Psoas muscle (tissue), 8 donors: ENCODE data around the gene TM9SF1. TPM values are rescaled to one million over a fixed set of nuclear protein-coding genes. Genes with fewer than 3 reads are reported as not detected.

ENCODE experiments used
- ATAC-seq, 4 donors: fragments of 200-7000 bp; cut with Tn5 transposase; one replicate each; pipeline ENCODE4 v1.9.1; 2020; ENCODE audit warnings: moderate library complexity in 3 of 4, mild to moderate bottlenecking in 2 of 4
- DNase-seq, 2 donors: peaks; one replicate each; pipeline ENCODE4 v3.0.0-alpha.2; 2020
- H3K27ac ChIP-seq: fragments of 200-600 bp; one replicate; pipeline ENCODE4 v1.8.0; 2022
- H3K27me3 ChIP-seq, 3 donors: fragments of 200-600 bp in 1 of 3; one replicate each; pipeline versions ENCODE4 v1.6.1 to v1.8.0; 2013 to 2022; ENCODE audit warnings: low read length in 2 of 3, mild to moderate bottlenecking in 2 of 3, moderate library complexity in 1 of 3; ENCODE audit not compliant: insufficient read depth in 3 of 3
- H3K36me3 ChIP-seq, 2 donors: fragments of 200-600 bp in 1 of 2; one replicate each; pipeline versions ENCODE4 v1.6.1 to v1.8.0; 2013 to 2022; ENCODE audit warnings: low read depth in 1 of 2, mild to moderate bottlenecking in 1 of 2, moderate library complexity in 1 of 2; ENCODE audit not compliant: insufficient read depth in 1 of 2
- H3K4me1 ChIP-seq: fragments of 200-600 bp; one replicate; pipeline ENCODE4 v1.8.0; 2022
- H3K4me3 ChIP-seq: fragments of 200-600 bp; one replicate; pipeline ENCODE4 v1.8.0; 2022; ENCODE audit warnings: mild to moderate bottlenecking
- H3K9me3 ChIP-seq: fragments of 200-600 bp; one replicate; pipeline ENCODE4 v1.8.0; 2022
- WGBS, 3 donors: extraction: QIAGEN DNeasy Blood & Tissue Kit; methylation state at CpG; one replicate each; pipeline versions ENCODE4 v1.1.6 to v1.1.7; 2013; 5-methylcytosine and 5-hydroxymethylcytosine counted together
- intact Hi-C, 2 donors: fragments of 100-400 bp; cut with DNase I; formaldehyde crosslinking; loops; one replicate each; pipeline versions ENCODE4 v1.11.0 to v1.14.2; 2022
- polyA plus RNA-seq, 3 donors: library from polyadenylated mRNA; stranded (reverse); fragments of 200-250 nt; gene quantifications; one replicate each; pipeline ENCODE4 v1.2.3, GENCODE V29; 2013
- total RNA-seq, 4 donors: library from RNA; stranded (reverse); fragmentation: NEBNext Ultra II Directional in 2 of 4; extraction: Animal tissue kit (Norgen Biotek cat#: 25700) in 2 of 4; gene quantifications; one replicate each; pipeline versions ENCODE4 v1.2.1 to v1.2.4, GENCODE V29; 2021 to 2023
- TF ChIP-seq, protein P1 (sequence below): fragments of 200-600 bp; IDR thresholded peaks from one replicate; pipeline ENCODE4 v1.8.0; 2022; ENCODE audit warnings: antibody characterized with exemption
- donor health status: healthy with polysubstance abuse.
- donor health status: DM: no; HTN: no; CAD: no; lungs with moderate emphysema.
- donor health status: Bipolar disorder and iron deficiency.
- donor health status: healthy.
- donor health status: DM: yes; HTN: yes; CAD: no.
- donor health status: DM: no; HTN: no; CAD: no.
- donor health status: DM: no; HTN: no; CAD: no.
- donor health status: DM: yes; HTN: yes; CAD: no.

TM9SF1 gene
- total and polyA plus RNA-seq, 7 donors, result 21.0 to 43.4 (median 22.0) TPM

DNA sequence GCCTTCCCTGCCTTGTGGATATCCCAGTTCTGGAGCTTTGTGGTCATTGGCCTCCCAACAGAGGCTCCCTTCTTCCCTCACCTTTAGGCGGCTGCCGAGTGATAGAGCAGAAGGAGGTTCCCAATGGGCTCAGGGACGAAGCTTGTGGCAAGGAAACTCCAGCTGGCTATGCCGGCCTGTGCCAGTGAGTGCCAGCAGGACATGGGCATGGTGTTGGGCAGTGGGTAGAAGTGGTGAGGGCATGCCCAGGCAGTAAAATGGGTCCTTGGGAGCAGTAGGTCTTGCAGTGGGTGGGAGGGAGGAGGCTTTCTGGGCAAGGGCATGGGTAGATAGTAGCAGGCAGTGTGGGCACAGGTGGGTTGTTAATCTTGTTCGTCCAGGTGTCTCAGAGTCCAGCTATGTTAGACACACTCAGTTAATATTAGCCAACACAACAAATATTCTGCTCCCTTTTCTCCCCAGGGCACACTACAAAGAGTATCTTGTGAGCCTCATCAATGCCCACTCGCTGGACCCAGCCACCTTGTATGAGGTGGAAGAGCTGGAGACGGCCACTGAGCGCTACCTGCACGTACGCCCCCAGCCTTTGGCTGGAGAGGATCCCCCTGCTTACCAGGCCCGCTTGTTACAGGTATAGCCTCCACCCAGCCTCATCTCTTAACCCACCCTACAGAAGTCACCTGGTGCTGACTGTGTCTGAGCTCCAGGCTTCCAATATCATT lies 35.3 kb downstream of the TM9SF1 start:
- TF ChIP-seq, protein P1, sequence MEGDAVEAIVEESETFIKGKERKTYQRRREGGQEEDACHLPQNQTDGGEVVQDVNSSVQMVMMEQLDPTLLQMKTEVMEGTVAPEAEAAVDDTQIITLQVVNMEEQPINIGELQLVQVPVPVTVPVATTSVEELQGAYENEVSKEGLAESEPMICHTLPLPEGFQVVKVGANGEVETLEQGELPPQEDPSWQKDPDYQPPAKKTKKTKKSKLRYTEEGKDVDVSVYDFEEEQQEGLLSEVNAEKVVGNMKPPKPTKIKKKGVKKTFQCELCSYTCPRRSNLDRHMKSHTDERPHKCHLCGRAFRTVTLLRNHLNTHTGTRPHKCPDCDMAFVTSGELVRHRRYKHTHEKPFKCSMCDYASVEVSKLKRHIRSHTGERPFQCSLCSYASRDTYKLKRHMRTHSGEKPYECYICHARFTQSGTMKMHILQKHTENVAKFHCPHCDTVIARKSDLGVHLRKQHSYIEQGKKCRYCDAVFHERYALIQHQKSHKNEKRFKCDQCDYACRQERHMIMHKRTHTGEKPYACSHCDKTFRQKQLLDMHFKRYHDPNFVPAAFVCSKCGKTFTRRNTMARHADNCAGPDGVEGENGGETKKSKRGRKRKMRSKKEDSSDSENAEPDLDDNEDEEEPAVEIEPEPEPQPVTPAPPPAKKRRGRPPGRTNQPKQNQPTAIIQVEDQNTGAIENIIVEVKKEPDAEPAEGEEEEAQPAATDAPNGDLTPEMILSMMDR, result no peak
- H3K27ac ChIP-seq, result no peak overlapping the region
- 81 to 93% (median 81%) methylated on average over 11 of the region's 11 CpGs for WGBS, 3 donors
- intact Hi-C loops, result loop anchor here in 1 of 2 donors (2.0 kb wide), 2 partner anchors 51 to 101 kb away; no protein-coding TSS in a partner anchor
- H3K4me1 ChIP-seq, result peaks cover 19% of the 10 kb centered on the region
- peaks cover 6 to 75% of the 10 kb centered on the region in 2 donors for H3K36me3 ChIP-seq
- ATAC-seq (no peak), DNase-seq (peak in 1 of 2 donors; percentile 47)
- H3K9me3 ChIP-seq, result no peaks in the 10 kb centered on the region
- H3K4me3 ChIP-seq, result no peak overlapping the region
- H3K27me3 ChIP-seq, result no peaks in the 10 kb centered on the region

DNA sequence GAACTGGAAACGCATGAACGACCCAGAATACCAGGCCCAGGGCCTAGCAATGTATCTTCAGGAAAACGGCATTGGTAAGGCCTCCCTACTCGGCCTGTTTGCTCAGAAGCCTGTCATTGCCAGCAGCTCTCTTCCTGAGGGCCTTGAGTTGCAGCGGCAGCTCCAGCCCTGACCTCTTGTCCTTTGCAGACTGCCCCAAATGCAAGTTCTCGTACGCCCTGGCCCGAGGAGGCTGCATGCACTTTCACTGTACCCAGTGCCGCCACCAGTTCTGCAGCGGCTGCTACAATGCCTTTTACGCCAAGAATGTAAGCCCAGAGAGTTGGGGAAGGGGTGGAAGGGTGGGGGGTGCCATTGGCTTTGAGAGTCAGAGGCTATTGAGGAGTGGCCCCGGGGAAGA lies 37.9 kb downstream of the TM9SF1 start:
- peak in 1 of 2 donors; percentile 16 for DNase-seq
- Histone ChIP-seq H3K27ac (no peak overlapping the region), H3K27me3 (no peaks in the 10 kb centered on the region), H3K9me3 (no peaks in the 10 kb centered on the region), H3K4me1 (peaks cover 16% of the 10 kb centered on the region), H3K36me3 (peaks cover 3 to 75% of the 10 kb centered on the region in 2 donors), H3K4me3 (no peak overlapping the region)
- 90 to 93% (median 92%) methylated on average over 12 of the region's 12 CpGs for WGBS, 3 donors
- intact Hi-C loops, result no loop called here
- ATAC-seq, result no peak
- TF ChIP-seq, protein P1, result no peak

DNA sequence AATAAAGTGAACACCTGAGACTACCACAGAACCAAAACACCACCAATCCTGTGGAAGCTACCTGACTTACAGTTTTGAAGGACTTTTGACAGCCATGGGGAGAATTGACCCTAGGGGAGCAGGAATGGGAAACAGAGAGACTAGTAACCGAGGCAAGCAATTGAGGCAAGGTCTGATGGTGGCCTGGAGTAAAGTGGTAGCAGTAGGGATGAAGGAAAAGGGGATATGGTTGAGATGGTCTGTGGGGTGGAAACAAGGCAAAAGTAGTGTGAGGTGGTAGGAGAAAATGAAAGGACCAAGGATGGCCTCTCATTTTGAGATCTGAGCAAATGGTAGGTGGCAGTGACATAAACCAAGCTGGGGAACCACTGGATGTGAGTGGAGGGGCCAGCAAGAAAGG lies 38.4 kb downstream of the TM9SF1 start:
- ATAC-seq, result no peak
- peaks cover 3 to 80% of the 10 kb centered on the region in 2 donors for H3K36me3 ChIP-seq
- no peak overlapping the region for H3K27ac ChIP-seq
- intact Hi-C loops, result no loop called here
- no peak for DNase-seq
- 89 to 93% (median 91%) methylated on average over 1 of the region's 1 CpG for WGBS, 3 donors
- no peaks in the 10 kb centered on the region for H3K9me3 ChIP-seq
- peaks cover 12% of the 10 kb centered on the region for H3K4me1 ChIP-seq
- no peak overlapping the region for H3K4me3 ChIP-seq
- TF ChIP-seq, protein P1, result no peak
- H3K27me3 ChIP-seq, result no peaks in the 10 kb centered on the region

DNA sequence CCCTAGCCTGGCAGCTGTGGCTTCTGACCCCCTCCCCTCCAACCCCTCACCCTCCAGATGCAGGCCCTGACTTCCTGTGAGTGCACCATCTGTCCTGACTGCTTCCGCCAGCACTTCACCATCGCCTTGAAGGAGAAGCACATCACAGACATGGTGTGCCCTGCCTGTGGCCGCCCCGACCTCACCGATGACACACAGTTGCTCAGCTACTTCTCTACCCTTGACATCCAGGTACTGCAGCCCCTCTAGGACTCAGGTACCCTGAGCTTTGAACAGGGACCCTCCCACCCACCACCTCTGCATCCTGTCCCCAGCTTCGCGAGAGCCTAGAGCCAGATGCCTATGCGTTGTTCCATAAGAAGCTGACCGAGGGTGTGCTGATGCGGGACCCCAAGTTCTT lies 40.1 kb downstream of the TM9SF1 start:
- DNase-seq (peak in 1 of 2 donors; percentile 44), ATAC-seq (no peak)
- Histone ChIP-seq H3K9me3 (no peaks in the 10 kb centered on the region), H3K27ac (no peak overlapping the region), H3K4me3 (no peak overlapping the region), H3K4me1 (no peaks in the 10 kb centered on the region), H3K36me3 (peaks cover 3 to 89% of the 10 kb centered on the region in 2 donors), H3K27me3 (no peaks in the 10 kb centered on the region)
- 92 to 95% (median 94%) methylated on average over 10 of the region's 10 CpGs for WGBS, 3 donors
- intact Hi-C loops, result no loop called here
- TF ChIP-seq, protein P1, result no peak
